GM18508 (cell line): ENCODE results near the gene CPA4.

Experiments
- ATAC-seq: cut with Tn5 transposase; IDR thresholded peaks from one replicate; pipeline ENCODE4 v1.9.1; 2021; ENCODE audit warnings: moderate number of reproducible peaks; ENCODE audit not compliant: insufficient read depth, unreplicated experiment

Gene CPA4

DNA sequence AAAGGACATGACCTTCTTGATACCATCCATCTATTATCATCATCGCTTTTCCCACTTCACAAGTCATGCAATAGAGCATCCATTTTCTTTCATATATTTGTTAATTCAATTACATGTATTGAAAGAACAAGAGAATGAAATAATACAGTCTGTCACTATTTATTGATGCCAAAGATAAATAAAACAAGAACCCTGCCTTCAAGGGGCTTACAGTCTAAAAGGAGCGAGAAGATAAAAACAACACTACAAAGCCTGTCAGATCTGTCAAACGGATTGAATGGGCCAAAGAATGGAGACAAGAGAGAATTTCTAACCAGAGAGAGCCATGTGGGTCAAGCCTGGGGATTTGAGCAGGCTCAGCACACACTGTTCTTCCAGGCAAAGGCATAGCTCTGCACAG lies 67.6 kb downstream of the CPA4 start:
- no peak for ATAC-seq

DNA sequence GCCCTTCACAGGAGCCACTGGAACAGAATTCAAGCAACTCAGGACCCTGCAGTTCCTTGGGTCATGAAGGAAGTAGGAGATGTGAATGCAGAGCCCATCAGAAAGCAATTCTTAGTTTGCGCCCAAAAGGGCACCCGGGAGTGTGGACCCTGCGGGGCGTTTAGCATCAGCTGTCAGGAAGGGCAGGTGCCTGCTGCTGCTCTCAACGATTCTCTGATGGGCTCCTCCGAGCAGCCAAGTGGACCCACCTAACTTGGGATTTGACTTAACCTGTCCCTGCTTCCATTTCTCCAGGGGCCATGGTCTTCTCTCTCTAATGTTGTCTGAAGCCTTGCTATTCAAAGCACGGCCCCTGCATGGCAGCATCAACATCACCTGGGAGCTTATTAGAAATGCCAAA lies 68.7 kb downstream of the CPA4 start:
- no peak for ATAC-seq

DNA sequence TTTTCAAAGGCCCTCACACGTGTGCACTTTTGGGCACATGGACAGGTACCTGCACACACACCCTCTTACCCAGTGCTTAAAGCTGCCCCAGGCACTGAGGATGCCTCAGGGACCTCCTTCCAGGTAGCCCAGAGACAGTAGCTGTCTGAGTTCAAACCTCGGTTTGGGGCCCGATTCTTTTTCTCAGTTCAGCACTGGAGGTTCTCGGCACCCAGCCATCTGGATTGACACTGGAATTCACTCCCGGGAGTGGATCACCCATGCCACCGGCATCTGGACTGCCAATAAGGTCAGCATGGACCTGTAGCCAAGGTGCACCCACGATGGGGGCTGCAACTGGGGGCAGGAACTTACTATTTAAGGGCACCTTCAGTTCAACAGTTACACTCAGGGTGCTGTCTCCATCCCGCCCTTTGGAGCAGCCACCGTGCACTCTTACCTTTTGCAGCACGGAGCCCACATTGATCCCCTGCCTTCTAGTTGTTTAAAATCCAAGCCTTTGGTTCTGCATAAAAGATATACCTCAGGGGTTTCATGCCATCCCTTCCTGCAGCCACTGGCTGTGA lies 69.4 kb downstream of the CPA4 start:
- no peak for ATAC-seq

- no peak for ATAC-seq
These were observed 70.3 kb downstream of the CPA4 start for GRCh38 chr7:130363026-130363847.

DNA sequence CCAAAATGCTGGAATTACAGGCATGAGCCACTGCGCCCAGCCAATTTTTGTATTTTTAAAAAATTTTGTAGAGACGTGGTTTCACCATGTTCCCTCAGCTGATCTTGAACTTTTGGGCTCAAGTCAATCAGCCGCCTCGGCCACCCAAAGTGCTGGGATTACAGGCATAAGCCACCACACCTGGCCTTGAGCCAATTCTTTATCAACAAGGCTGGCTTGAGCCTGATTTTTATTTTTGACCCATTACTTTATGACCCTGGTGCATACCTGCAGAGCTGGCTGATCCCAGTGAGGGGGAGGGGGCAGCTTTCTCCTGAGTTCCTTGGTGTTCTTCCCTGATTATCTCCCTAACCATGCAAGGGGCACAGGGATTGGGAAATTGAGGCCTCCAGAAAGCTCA lies 71.5 kb downstream of the CPA4 start:
- ATAC-seq, result no peak

DNA sequence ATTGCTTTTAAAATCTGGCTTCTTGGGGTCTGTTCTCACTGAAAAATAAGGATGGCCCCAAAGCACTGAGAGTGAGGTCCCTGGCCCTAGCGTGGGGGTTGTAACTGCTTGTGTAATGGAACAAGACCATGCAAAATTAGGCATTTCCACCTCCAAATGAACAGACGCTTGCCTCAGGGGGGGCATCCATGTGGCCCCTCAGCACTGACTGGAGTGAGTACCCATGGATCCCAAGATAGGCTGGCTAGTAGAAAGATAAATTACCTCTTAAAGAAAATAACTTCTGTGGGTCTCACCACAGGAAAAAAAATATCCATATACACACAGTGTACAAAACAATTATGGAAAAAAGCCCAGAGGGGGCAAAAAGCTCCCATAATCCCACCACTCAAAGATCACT lies 72.1 kb downstream of the CPA4 start:
- no peak for ATAC-seq

DNA sequence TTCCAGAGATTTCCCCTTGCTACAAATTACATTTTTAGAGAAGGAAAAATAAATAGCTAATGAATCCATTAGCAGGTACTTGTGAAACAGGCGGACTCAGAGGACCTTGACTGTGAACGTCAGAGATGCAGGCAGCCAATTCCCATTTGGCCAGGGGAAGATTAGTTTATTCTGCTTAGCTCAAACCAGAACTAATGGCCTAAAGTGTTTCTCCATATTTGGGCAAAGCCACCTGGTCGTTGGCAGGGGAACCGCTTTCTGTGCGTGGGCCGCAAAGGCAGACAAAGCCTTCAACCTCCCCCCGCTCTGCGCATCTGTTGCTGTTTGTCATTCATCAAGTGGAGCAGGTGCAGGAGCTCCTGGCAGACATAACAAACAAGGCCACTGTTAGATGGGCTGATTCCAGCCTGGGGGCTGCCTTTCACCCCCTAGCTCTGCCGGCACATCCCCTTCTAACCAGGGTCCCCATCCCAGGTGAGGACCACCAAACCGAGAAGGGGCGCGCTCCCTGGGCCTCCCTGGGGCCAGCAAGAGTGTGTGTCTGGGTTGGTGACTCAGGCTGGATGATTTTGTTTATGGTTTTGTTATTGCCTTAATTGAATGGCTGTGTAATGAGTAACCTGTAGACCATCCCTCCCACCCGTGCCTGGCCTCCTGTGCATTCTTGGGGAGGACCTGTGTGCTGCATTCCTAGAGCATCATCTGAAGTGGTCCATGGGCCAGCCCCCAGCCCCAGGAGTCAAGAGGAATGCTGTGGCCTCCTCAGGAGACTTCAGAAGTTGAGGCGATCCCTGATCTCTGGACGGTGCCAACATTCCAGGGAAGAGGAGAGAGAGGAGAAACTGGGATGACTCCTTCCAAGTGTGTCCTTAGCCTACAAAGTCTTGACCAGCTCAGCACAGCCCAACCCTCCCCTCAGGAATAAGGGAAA lies 72.8 kb downstream of the CPA4 start:
- no peak for ATAC-seq

DNA sequence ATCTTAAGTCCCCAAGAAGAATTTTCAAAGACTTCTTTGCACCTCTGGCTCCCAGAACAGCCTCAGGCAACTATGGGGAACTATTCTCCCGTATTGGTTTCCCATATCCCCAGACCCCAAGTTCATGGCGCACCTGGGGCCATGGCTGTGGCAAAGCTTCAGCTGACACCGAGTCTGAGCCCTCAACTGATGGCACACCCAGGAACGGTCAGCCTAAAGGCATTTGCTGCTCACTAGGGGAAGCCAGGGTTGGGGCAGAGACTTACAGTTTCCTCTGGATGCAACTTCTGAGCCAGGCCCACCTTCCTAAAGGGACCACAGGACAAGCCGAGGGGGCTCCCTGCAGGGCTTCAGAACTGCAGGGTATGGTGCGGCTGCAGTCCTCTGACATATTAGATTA lies 73.6 kb downstream of the CPA4 start:
- no peak for ATAC-seq

- ATAC-seq, result no peak
These were observed 74.3 kb downstream of the CPA4 start for GRCh38 chr7:130367088-130367755.

DNA sequence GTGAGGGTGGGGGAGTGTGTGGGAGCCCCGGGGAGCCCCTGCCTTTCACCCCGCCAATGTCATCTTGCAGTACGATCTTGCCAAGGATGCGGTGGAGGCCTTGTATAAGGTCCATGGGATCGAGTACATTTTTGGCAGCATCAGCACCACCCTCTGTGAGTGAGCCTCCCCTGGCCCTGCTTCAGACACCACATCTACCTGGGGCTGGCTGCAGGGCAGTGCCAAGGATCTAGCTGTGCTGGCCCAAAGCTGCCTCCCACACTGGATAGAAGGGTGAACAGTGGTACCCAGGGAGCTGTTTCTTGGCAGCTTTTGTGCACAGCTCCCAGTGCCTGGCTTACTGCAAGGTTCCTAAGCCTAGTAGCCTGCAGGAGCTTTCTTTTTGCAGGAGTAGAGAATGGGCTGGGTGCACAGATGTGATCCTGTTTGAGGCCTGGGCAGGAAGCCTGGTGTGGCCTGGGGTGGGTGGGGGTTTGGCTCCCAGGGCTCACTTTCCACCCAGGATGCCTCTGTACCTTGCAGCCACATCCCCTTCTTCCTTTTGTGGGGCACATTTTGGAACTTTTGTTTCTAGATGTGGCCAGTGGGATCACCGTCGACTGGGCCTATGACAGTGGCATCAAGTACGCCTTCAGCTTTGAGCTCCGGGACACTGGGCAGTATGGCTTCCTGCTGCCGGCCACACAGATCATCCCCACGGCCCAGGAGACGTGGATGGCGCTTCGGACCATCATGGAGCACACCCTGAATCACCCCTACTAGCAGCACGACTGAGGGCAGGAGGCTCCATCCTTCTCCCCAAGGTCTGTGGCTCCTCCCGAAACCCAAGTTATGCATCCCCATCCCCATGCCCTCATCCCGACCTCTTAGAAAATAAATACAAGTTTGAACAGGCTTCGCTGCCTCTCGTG lies 75.1 kb downstream of the CPA4 start:
- no peak for ATAC-seq

- no peak for ATAC-seq
These were observed 76.2 kb downstream of the CPA4 start for GRCh38 chr7:130369110-130369711.

DNA sequence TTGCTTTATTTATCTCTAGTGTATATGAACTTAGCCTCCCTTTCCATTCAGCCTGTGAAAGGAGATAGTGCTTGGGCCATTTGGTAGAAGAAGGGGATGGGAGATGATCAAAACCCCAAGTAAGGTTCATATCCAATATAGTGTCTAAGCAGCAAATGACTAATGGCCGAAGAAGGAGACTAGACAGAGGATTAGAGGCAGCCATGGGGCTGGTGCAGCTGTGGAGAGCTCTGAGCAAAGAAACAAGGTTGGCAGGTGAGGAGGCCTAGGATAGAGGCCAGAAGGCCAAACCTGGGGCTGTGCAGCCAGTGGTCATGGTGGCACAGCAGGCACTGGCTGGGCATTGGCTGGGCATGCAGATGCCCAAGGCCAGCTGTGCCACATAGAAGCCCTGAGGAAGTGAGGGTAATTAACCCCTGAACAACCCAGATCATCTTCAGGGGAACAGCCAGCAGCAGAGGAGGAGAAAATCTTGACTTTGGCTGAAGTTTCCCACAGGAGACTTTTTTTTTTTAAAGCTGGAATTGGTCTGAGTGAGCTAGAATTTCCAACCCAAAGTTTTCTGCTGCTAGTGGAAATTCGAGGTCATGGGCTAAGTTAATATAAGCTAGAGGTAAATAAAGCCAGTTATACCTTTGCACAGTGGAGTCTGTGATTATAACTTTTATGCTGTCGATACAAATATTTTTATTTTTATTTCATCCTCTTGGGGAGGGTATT lies 77.0 kb downstream of the CPA4 start:
- ATAC-seq, result no peak

GRCh38 chr7:130371046-130371445 lies 78.1 kb downstream of the CPA4 start:
- ATAC-seq, result no peak

DNA sequence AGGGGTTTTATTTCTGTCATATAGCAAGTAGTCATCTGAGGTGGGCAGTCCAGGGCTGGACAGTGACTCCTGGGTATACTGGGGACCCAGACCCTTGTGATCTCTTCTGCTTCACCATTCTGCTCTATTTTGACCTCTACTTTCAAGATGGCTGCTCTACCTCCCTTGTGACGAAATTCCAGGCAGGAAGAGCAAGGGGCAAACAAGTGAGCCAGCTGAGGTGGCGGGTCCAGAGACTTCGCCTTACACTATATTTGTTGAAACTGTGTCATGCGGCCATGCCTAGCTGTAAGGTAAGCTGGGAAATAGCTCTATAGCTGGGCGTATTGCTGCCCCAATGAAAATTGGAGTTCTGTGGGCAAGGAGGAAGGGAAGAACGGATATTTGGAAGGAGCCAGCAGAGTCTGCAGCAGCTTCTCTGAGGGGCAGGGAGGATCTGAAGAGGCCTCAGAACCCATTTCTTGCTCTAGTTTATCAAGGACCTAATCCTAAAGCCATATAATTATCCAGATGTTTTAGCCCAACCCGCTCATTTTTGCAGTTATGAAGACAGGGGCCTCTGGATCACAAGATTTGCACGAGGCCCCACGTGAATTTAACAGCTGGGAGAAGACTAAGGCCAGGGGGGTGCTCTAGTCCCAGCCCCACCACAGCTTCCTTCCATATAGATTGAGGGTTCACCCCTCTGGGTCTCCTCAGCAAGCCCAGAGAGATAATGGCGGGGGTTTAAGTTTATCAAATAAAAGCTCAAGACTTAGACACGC lies 79.6 kb downstream of the CPA4 start:
- no peak for ATAC-seq
